ENCODE measurements around the gene ATP2B2. TPM values are rescaled to one million over a fixed set of nuclear protein-coding genes. Genes with fewer than 3 reads are reported as not detected.

ATP2B2 gene
- total and polyA plus RNA-seq, 2 of the 8 experiments (the other 6 are each of a cell fraction or from before 2014, with no cell fraction given): 0.14 to 1.2 TPM

GRCh38 chr3:10384541-10385360, 120.6 kb downstream of the ATP2B2 start (continued):
- TF ChIP-seq CTCF (IDR thresholded peaks at IDR 0.05; ENCODE audit: control extremely low read depth in 1 of 3, insufficient read depth in 1 of 3, low read depth in 1 of 3, low read length in 3 of 3) (no peak), KDM5A (IDR thresholded peaks at IDR 0.05; ENCODE audit: low read length) (no peak), RXRA (IDR thresholded peaks at IDR 0.05; ENCODE audit: insufficient read depth, low read depth, low read length) (no peak), SRF (IDR thresholded peaks at IDR 0.05; ENCODE audit: low read depth, low read length) (no peak), MAX (IDR thresholded peaks at IDR 0.05) (no peak), SIX5 (IDR thresholded peaks at IDR 0.05; ENCODE audit: low read depth, low read length) (no peak), TAF1 (IDR thresholded peaks at IDR 0.05; ENCODE audit: low read depth, low read length) (no peak), BRCA1 (IDR thresholded peaks at IDR 0.05; ENCODE audit: low read depth, low read length) (no peak)

Measured in H1 (cell line).